Measurements from ENCODE around the gene ARPC4.
A peak's percentile ranks its signal among the peaks of the same experiment; 100 is the strongest.

The ARPC4 gene

DNA sequence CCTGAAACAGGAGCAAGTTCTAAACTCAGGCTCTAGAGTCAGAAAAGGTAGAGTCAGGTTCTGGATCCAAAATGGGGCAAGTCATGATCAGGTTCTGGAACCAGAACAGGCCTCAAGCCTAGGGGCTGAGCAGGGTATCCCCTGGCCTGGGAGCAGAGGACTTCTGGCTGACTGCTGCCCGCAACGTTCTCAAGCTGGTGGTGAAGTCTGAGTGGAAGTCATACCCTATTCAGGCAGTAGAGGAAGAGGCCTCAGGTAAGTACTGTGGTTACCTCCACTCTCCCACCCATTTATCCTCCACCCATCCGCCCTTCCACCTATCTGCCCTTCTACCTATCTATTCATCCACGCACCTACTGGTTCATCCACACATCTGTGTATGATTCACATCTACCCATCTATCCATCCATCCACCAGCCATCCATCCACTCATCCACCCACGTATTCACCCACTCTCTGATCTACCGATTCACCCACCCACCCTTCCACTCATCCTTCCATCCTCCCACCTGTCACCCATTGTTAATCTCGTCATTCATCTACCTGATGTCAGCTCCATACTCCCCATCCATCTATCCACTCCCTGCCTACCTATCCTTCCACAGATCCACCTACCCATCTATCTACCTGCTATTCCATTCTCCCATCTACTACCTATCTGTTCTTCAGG, 25.9 kb downstream of the ARPC4 start:
- Histone ChIP-seq H3K27ac (ENCODE audit: low read depth, low read length, poor library complexity, severe bottlenecking) (no peak overlapping the region), H3K79me2 (ENCODE audit: insufficient read depth, low read length) (no peaks in the 10 kb centered on the region)
- no peak for TF ChIP-seq EZH2 (IDR thresholded peaks at IDR 0.05; ENCODE audit: borderline replicate concordance, low read length)
- TF ChIP-seq, protein P1, sequence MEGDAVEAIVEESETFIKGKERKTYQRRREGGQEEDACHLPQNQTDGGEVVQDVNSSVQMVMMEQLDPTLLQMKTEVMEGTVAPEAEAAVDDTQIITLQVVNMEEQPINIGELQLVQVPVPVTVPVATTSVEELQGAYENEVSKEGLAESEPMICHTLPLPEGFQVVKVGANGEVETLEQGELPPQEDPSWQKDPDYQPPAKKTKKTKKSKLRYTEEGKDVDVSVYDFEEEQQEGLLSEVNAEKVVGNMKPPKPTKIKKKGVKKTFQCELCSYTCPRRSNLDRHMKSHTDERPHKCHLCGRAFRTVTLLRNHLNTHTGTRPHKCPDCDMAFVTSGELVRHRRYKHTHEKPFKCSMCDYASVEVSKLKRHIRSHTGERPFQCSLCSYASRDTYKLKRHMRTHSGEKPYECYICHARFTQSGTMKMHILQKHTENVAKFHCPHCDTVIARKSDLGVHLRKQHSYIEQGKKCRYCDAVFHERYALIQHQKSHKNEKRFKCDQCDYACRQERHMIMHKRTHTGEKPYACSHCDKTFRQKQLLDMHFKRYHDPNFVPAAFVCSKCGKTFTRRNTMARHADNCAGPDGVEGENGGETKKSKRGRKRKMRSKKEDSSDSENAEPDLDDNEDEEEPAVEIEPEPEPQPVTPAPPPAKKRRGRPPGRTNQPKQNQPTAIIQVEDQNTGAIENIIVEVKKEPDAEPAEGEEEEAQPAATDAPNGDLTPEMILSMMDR (IDR thresholded peaks at IDR 0.05; ENCODE audit: low read length): no peak

DNA sequence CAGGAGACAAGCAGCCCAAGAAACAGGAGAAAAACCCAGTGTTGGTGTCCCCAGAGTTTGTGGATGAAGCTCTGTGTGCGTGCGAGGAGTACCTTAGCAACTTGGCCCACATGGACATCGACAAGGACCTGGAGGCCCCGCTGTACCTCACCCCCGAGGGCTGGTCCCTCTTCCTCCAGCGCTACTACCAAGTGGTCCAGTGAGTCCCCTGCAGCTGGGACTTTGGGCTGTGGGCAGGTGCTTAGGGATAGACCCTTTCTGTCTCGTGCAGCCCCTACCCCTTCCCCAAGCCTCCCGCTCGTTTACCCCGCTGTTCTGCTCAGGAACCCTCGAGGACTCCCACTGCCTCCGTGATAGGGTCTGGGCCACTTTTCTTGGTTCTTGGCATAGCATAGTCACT, 27.7 kb downstream of the ARPC4 start:
- Histone ChIP-seq H3K79me2 (ENCODE audit: insufficient read depth, low read length) (no peaks in the 10 kb centered on the region), H2AFZ (ENCODE audit: low read length) (no peak overlapping the region), H3K27ac (ENCODE audit: low read depth, low read length, poor library complexity, severe bottlenecking) (no peak overlapping the region), H3K9ac (ENCODE audit: low read length) (no peak overlapping the region), H3K4me1 (ENCODE audit: insufficient read depth, low read length, severe bottlenecking) (no peaks in the 10 kb centered on the region), H3K4me3 (ENCODE audit: low read depth, low read length, poor library complexity, severe bottlenecking) (no peak overlapping the region), H3K4me2 (ENCODE audit: low read length) (no peak overlapping the region), H3F3A (ENCODE audit: insufficient read depth, low read length) (no peaks in the 10 kb centered on the region), H4K20me1 (ENCODE audit: insufficient read depth, low read length) (no peaks in the 10 kb centered on the region), H3K36me3 (ENCODE audit: insufficient read depth, low read length) (no peaks in the 10 kb centered on the region), H3K9me3 (ENCODE audit: low read length) (no peaks in the 10 kb centered on the region), H3K27me3 (ENCODE audit: insufficient read depth, low read length) (no peaks in the 10 kb centered on the region), H3K9me2 (ENCODE audit: low read depth, low read length) (no peaks in the 10 kb centered on the region)
- TF ChIP-seq, protein P1 (IDR thresholded peaks at IDR 0.05; ENCODE audit: low read length): no peak
- no peak for TF ChIP-seq EZH2 (IDR thresholded peaks at IDR 0.05; ENCODE audit: borderline replicate concordance, low read length)

More for the DNA sequence above, 25.9 kb downstream of the ARPC4 start:
- Histone ChIP-seq H3K36me3 (ENCODE audit: insufficient read depth, low read length) (no peaks in the 10 kb centered on the region), H3F3A (ENCODE audit: insufficient read depth, low read length) (no peaks in the 10 kb centered on the region), H2AFZ (ENCODE audit: low read length) (no peak overlapping the region), H3K4me2 (ENCODE audit: low read length) (no peak overlapping the region), H3K9me2 (ENCODE audit: low read depth, low read length) (no peaks in the 10 kb centered on the region), H3K4me1 (ENCODE audit: insufficient read depth, low read length, severe bottlenecking) (no peaks in the 10 kb centered on the region), H4K20me1 (ENCODE audit: insufficient read depth, low read length) (no peaks in the 10 kb centered on the region), H3K4me3 (ENCODE audit: low read depth, low read length, poor library complexity, severe bottlenecking) (no peak overlapping the region), H3K27me3 (ENCODE audit: insufficient read depth, low read length) (no peaks in the 10 kb centered on the region), H3K9ac (ENCODE audit: low read length) (no peak overlapping the region), H3K9me3 (ENCODE audit: low read length) (no peaks in the 10 kb centered on the region)

DNA sequence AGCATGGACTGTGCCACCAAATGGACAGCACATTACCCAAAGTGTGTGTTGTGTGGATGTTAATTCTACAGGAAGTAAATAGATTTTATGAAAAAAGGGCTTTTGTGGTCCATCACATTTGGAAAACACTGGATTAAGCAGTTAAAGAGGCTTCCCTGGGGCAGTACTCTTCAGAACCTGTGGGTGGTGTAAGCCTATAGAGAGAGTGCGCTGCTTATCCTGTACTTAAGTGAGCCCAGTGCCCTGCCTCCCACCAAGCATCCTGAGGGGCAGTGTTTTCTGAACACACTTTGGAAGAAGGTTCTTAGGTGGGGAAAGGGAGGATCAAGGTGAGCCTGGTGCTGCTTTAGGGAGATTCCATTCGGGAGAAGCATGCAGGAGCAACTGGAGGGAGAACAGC, 28.1 kb downstream of the ARPC4 start:
- TF ChIP-seq, protein P1 (IDR thresholded peaks at IDR 0.05; ENCODE audit: low read length): peak; percentile 30; the same call in 1 of the 2 replicates
- no peak for TF ChIP-seq EZH2 (IDR thresholded peaks at IDR 0.05; ENCODE audit: borderline replicate concordance, low read length)
- Histone ChIP-seq H3K4me3 (ENCODE audit: low read depth, low read length, poor library complexity, severe bottlenecking) (no peak overlapping the region), H3K9me3 (ENCODE audit: low read length) (no peaks in the 10 kb centered on the region)

More for the DNA sequence above, 28.1 kb downstream of the ARPC4 start:
- Histone ChIP-seq H3K4me1 (ENCODE audit: insufficient read depth, low read length, severe bottlenecking) (no peaks in the 10 kb centered on the region), H3K9ac (ENCODE audit: low read length) (no peak overlapping the region), H3K9me2 (ENCODE audit: low read depth, low read length) (no peaks in the 10 kb centered on the region), H3F3A (ENCODE audit: insufficient read depth, low read length) (no peaks in the 10 kb centered on the region), H3K4me2 (ENCODE audit: low read length) (no peak overlapping the region), H2AFZ (ENCODE audit: low read length) (no peak overlapping the region), H3K27ac (ENCODE audit: low read depth, low read length, poor library complexity, severe bottlenecking) (no peak overlapping the region), H3K79me2 (ENCODE audit: insufficient read depth, low read length) (no peaks in the 10 kb centered on the region), H4K20me1 (ENCODE audit: insufficient read depth, low read length) (no peaks in the 10 kb centered on the region), H3K27me3 (ENCODE audit: insufficient read depth, low read length) (no peaks in the 10 kb centered on the region), H3K36me3 (ENCODE audit: insufficient read depth, low read length) (0 out of 2 replicates have a peak, but pooled peaks cover 1% of the 10 kb centered on the region)
